LNCAP (cell line): Measurements from ENCODE around the gene CYLD.

Source experiments
- CTCF ChIP-seq: fragments of 450-650 bp; IDR thresholded peaks from 2 replicates; pipeline ENCODE4 v1.5.1; 2017; ENCODE audit warnings: mild to moderate bottlenecking

Gene CYLD

GRCh38 chr16:50712956-50713355, 28.9 kb upstream of the CYLD start:
- TF ChIP-seq CTCF: no peak

- no peak for TF ChIP-seq CTCF
Measured at GRCh38 chr16:50717091-50717490, 24.8 kb upstream of the CYLD start.

- no peak for TF ChIP-seq CTCF
Measured at GRCh38 chr16:50717494-50717893, 24.4 kb upstream of the CYLD start.

GRCh38 chr16:50718061-50718760, 23.7 kb upstream of the CYLD start:
- no peak for TF ChIP-seq CTCF

GRCh38 chr16:50718761-50719400, 23.0 kb upstream of the CYLD start:
- no peak for TF ChIP-seq CTCF

- no peak for TF ChIP-seq CTCF
Measured at GRCh38 chr16:50719401-50720337, 22.2 kb upstream of the CYLD start.

GRCh38 chr16:50721549-50722404, 20.1 kb upstream of the CYLD start:
- no peak for TF ChIP-seq CTCF
